HepG2 (cell line): ENCODE results near the gene AIF1. TPM values are rescaled to one million over a fixed set of nuclear protein-coding genes. Genes with fewer than 3 reads are reported as not detected.

Source experiments
- AGO1 ChIP-seq: fragments of 200-400 bp; formaldehyde crosslinking; IDR thresholded peaks from 2 replicates; pipeline ENCODE4 v1.6.1; 2017; ENCODE audit warnings: mild to moderate bottlenecking, low read depth, low read length, moderate library complexity; ENCODE audit not compliant: poor library complexity, severe bottlenecking
- CBFB ChIP-seq: sonication (generic); formaldehyde crosslinking; IDR thresholded peaks from 2 replicates; pipeline ENCODE4 v1.4.0; 2020; ENCODE audit warnings: missing genetic modification reagents
- CERS6 ChIP-seq: sonication (generic); formaldehyde crosslinking; IDR thresholded peaks from 2 replicates; pipeline ENCODE4 v1.5.0; 2020; ENCODE audit warnings: missing genetic modification reagents
- GATA4 ChIP-seq: sonication (generic); IDR thresholded peaks from 2 replicates; pipeline ENCODE4 v1.6.1; 2016; ENCODE audit warnings: antibody characterized with exemption, low read depth, borderline replicate concordance
- KLF13 ChIP-seq: sonication (generic); formaldehyde crosslinking; IDR thresholded peaks from 2 replicates; pipeline ENCODE4 v1.4.0; 2020; ENCODE audit warnings: mild to moderate bottlenecking, missing genetic modification reagents
- KLF16 ChIP-seq, 2 experiments: sonication (generic) in 1 of 2; formaldehyde crosslinking in 1 of 2; IDR thresholded peaks; 2 replicates each; pipeline versions ENCODE4 v1.6.1 to v1.8.0; 2016 to 2023; ENCODE audit warnings: missing genetic modification reagents in 2 of 2, missing compliant biosample characterization in 1 of 2
- PBX2 ChIP-seq: IDR thresholded peaks from 2 replicates; pipeline ENCODE4 v1.6.1; 2016; ENCODE audit warnings: control low read depth
- PRDM10 ChIP-seq: sonication (generic); formaldehyde crosslinking; IDR thresholded peaks from 2 replicates; pipeline ENCODE4 v1.4.0; 2020; ENCODE audit warnings: low read depth, missing genetic modification reagents
- SRSF4 ChIP-seq: fragments of 200-400 bp; formaldehyde crosslinking; IDR thresholded peaks from one replicate; pipeline ENCODE4 v1.6.1; 2018; ENCODE audit warnings: mild to moderate bottlenecking, low read depth, low read length, moderate library complexity; ENCODE audit not compliant: poor library complexity, severe bottlenecking
- SRY ChIP-seq: sonication (generic); formaldehyde crosslinking; IDR thresholded peaks from 2 replicates; pipeline ENCODE4 v1.8.0; 2022; ENCODE audit warnings: mild to moderate bottlenecking, missing genetic modification reagents
- XRCC5 ChIP-seq: fragments of 200-400 bp; formaldehyde crosslinking; optimal IDR thresholded peaks from 2 replicates; pipeline ENCODE3; 2017; ENCODE audit warnings: mild to moderate bottlenecking, low read length
- ZFY ChIP-seq: sonication (generic); formaldehyde crosslinking; IDR thresholded peaks from 2 replicates; pipeline ENCODE4 v1.4.0; 2020; ENCODE audit warnings: missing genetic modification reagents
- ZIK1 ChIP-seq: sonication (generic); formaldehyde crosslinking; IDR thresholded peaks from 2 replicates; pipeline ENCODE4 v1.5.0; 2020; ENCODE audit warnings: mild to moderate bottlenecking, low read depth, missing genetic modification reagents, borderline replicate concordance
- ZNF224 ChIP-seq: sonication (generic); formaldehyde crosslinking; IDR thresholded peaks from 2 replicates; pipeline ENCODE4 v1.5.0; 2020; ENCODE audit warnings: mild to moderate bottlenecking, missing genetic modification reagents
- ZNF276 ChIP-seq: sonication (generic); formaldehyde crosslinking; IDR thresholded peaks from 2 replicates; pipeline ENCODE4 v1.4.0; 2020; ENCODE audit warnings: mild to moderate bottlenecking, low read depth, missing genetic modification reagents
- ZNF3 ChIP-seq: IDR thresholded peaks from 2 replicates; pipeline ENCODE4 v1.7.0; 2017; ENCODE audit warnings: inconsistent platforms
- ZNF30 ChIP-seq: sonication (generic); formaldehyde crosslinking; IDR thresholded peaks from 2 replicates; pipeline ENCODE4 v1.5.0; 2020; ENCODE audit warnings: mild to moderate bottlenecking, missing genetic modification reagents
- ZNF556 ChIP-seq: sonication (generic); formaldehyde crosslinking; IDR thresholded peaks from 2 replicates; pipeline ENCODE4 v1.4.0; 2020; ENCODE audit warnings: mild to moderate bottlenecking, missing genetic modification reagents, borderline replicate concordance
- ZNF589 ChIP-seq: sonication (generic); formaldehyde crosslinking; conservative IDR thresholded peaks from 2 replicates; pipeline ENCODE4 v1.8.0; 2022; ENCODE audit warnings: mild to moderate bottlenecking, moderate library complexity, missing genetic modification reagents
- ZNF629 ChIP-seq: sonication (generic); formaldehyde crosslinking; conservative IDR thresholded peaks from 2 replicates; pipeline ENCODE4 v1.5.0; 2020; ENCODE audit warnings: missing genetic modification reagents
- ZNF83 ChIP-seq: sonication (generic); formaldehyde crosslinking; IDR thresholded peaks from 2 replicates; pipeline ENCODE4 v1.4.0; 2020; ENCODE audit warnings: missing genetic modification reagents, mild to moderate bottlenecking, borderline replicate concordance
- ZNF883 ChIP-seq: sonication (generic); formaldehyde crosslinking; IDR thresholded peaks from 2 replicates; pipeline ENCODE4 v1.5.1; 2020; ENCODE audit warnings: mild to moderate bottlenecking, missing genetic modification reagents; ENCODE audit errors: not compliant biosample characterization
- ZSCAN29 ChIP-seq: sonication (generic); formaldehyde crosslinking; conservative IDR thresholded peaks from 2 replicates; pipeline ENCODE4 v1.4.0; 2020; ENCODE audit warnings: mild to moderate bottlenecking, missing genetic modification reagents
- polyA plus RNA-seq, 8 experiments: library from polyadenylated mRNA; depleted of rRNA in 3 of 8; stranded (reverse) in 7 of 8; unstranded in 1 of 8; fragments of >200 nt; fragmentation: Illumina TruSeq in 4 of 8; extraction: Trizol in 4 of 8; gene quantifications; 2 replicates each; pipeline versions ENCODE4 v1.2.1 to v1.2.3, GENCODE V29; 2011 to 2016; ENCODE audit warnings: low read depth in 4 of 8, missing spikeins in 1 of 8, mixed read lengths in 1 of 8; ENCODE audit not compliant: insufficient read depth in 1 of 8
- total RNA-seq, 5 experiments: library from RNA; depleted of rRNA; stranded (reverse); fragments of >200 nt; fragmentation: Illumina TruSeq; extraction: Trizol; gene quantifications; 2 replicates each; pipeline ENCODE4 v1.2.3, GENCODE V29; 2016; ENCODE audit warnings: low read depth in 1 of 5

The AIF1 gene
- total and polyA plus RNA-seq, 2 of the 13 experiments (the other 11 are each of a cell fraction or from before 2014, with no cell fraction given), result 1.5 TPM; not detected in 1

GRCh38 chr6:31658983-31659648 is 44.1 kb downstream of the AIF1 start (continued):
- TF ChIP-seq SRY (CRISPR knock-in tag) (peak; percentile 71; the same call in 1 of the 2 replicates), KLF16 (CRISPR knock-in tag; IDR thresholded peaks at IDR 0.05) (no peak), ZNF83 (CRISPR knock-in tag) (peak; percentile 2; the same call in 1 of the 2 replicates), ZNF224 (CRISPR knock-in tag) (no peak), PRDM10 (no peak), ZFY (CRISPR knock-in tag) (peak; percentile 63), KLF13 (CRISPR knock-in tag) (no peak), AGO1 (peak; percentile 92), CBFB (no peak), ZNF629 (CRISPR knock-in tag) (peak; percentile 61; the same call in 1 of the 2 replicates), ZSCAN29 (CRISPR knock-in tag) (peak; percentile 5; the same call in 1 of the 2 replicates), XRCC5 (no peak), SRSF4 (no peak), ZNF276 (CRISPR knock-in tag) (no peak), PBX2 (CRISPR knock-in tag) (no peak), ZNF883 (peak; percentile 46), ZIK1 (CRISPR knock-in tag) (no peak), CERS6 (CRISPR knock-in tag) (no peak), ZNF30 (CRISPR knock-in tag) (peak; percentile 40; the same call in 1 of the 2 replicates), ZNF556 (0 out of 2 replicates have a peak, but pooled peaks have one; percentile 7), ZNF3 (CRISPR knock-in tag) (no peak), GATA4 (no peak), ZNF589 (CRISPR knock-in tag) (no peak; the same call in 1 of the 2 replicates)
